ENCODE data around the gene TIMP2. TPM values are rescaled to one million over a fixed set of nuclear protein-coding genes. Genes with fewer than 3 reads are reported as not detected.

Gene TIMP2
- total and polyA plus RNA-seq, 2 of the 13 experiments (the other 11 are each of a cell fraction or from before 2014, with no cell fraction given): 3.8 to 8.5 TPM

DNA sequence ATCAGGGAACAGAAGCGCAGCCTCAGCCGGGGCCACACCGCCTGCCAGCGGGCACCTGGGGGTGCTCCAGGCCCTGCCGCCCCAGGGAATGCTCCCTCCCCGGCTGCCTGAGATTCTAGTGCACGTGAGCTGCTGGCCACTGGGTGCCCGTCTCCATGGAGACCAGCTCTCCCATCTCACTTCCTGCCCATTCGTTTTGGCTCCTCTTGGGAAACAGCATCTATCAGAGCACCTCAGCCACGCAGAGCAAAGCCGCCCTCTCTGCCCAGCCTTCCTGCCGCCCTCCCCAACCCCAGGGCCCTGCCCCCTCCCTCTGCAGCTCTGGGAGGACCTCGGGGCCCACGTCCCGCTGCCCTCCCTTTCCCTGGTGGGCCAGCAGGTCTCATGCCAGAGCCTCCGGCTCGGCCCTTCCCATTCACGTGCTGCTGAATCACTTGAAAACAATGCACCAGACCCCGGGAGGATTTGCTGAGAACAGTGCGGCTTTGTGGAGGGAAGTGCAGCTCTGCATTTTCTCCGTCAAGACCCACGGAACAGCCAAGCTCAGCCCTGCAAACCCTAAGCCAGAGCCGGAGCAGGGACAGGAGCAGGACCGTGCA is 41.6 kb downstream of the TIMP2 start (continued):
- TF ChIP-seq, protein P1, sequence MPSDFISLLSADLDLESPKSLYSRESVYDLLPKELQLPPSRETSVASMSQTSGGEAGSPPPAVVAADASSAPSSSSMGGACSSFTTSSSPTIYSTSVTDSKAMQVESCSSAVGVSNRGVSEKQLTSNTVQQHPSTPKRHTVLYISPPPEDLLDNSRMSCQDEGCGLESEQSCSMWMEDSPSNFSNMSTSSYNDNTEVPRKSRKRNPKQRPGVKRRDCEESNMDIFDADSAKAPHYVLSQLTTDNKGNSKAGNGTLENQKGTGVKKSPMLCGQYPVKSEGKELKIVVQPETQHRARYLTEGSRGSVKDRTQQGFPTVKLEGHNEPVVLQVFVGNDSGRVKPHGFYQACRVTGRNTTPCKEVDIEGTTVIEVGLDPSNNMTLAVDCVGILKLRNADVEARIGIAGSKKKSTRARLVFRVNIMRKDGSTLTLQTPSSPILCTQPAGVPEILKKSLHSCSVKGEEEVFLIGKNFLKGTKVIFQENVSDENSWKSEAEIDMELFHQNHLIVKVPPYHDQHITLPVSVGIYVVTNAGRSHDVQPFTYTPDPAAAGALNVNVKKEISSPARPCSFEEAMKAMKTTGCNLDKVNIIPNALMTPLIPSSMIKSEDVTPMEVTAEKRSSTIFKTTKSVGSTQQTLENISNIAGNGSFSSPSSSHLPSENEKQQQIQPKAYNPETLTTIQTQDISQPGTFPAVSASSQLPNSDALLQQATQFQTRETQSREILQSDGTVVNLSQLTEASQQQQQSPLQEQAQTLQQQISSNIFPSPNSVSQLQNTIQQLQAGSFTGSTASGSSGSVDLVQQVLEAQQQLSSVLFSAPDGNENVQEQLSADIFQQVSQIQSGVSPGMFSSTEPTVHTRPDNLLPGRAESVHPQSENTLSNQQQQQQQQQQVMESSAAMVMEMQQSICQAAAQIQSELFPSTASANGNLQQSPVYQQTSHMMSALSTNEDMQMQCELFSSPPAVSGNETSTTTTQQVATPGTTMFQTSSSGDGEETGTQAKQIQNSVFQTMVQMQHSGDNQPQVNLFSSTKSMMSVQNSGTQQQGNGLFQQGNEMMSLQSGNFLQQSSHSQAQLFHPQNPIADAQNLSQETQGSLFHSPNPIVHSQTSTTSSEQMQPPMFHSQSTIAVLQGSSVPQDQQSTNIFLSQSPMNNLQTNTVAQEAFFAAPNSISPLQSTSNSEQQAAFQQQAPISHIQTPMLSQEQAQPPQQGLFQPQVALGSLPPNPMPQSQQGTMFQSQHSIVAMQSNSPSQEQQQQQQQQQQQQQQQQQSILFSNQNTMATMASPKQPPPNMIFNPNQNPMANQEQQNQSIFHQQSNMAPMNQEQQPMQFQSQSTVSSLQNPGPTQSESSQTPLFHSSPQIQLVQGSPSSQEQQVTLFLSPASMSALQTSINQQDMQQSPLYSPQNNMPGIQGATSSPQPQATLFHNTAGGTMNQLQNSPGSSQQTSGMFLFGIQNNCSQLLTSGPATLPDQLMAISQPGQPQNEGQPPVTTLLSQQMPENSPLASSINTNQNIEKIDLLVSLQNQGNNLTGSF (CRISPR knock-in tag; IDR thresholded peaks at IDR 0.05): no peak
- TF ChIP-seq SETDB1 (CRISPR knock-in tag; IDR thresholded peaks at IDR 0.05; ENCODE audit: borderline replicate concordance) (no peak), ZNF7 (CRISPR knock-in tag; IDR thresholded peaks at IDR 0.05) (no peak), THYN1 (CRISPR knock-in tag; IDR thresholded peaks at IDR 0.05; ENCODE audit: borderline replicate concordance, low read depth) (no peak), ZNF225 (CRISPR knock-in tag; IDR thresholded peaks at IDR 0.05) (no peak), CCDC6 (CRISPR knock-in tag; IDR thresholded peaks at IDR 0.05) (no peak), ARNT (IDR thresholded peaks at IDR 0.05) (no peak), ZNF207 (IDR thresholded peaks at IDR 0.05; ENCODE audit: borderline replicate concordance) (no peak), ZNF263 (CRISPR knock-in tag; IDR thresholded peaks at IDR 0.05) (peak; percentile 43), NFKB2 (CRISPR knock-in tag; IDR thresholded peaks at IDR 0.05; ENCODE audit: borderline replicate concordance) (no peak), KDM2A (CRISPR knock-in tag; IDR thresholded peaks at IDR 0.05; ENCODE audit: borderline replicate concordance, low read depth) (peak; percentile 46; the same call in 1 of the 2 replicates), FOXK1 (CRISPR knock-in tag; IDR thresholded peaks at IDR 0.05; ENCODE audit: borderline replicate concordance, low read depth) (0 out of 2 replicates have a peak, but pooled peaks have one; percentile 9), AGO2 (optimal IDR thresholded peaks at IDR 0.05; ENCODE audit: low read depth, low read length) (no peak), TP53 (CRISPR knock-in tag; conservative IDR thresholded peaks at IDR 0.05) (no peak), RFX5 (IDR thresholded peaks at IDR 0.05; ENCODE audit: low read depth, low read length) (no peak), ZNF720 (CRISPR knock-in tag; IDR thresholded peaks at IDR 0.05) (no peak)
- TF ChIP-seq, protein P2, sequence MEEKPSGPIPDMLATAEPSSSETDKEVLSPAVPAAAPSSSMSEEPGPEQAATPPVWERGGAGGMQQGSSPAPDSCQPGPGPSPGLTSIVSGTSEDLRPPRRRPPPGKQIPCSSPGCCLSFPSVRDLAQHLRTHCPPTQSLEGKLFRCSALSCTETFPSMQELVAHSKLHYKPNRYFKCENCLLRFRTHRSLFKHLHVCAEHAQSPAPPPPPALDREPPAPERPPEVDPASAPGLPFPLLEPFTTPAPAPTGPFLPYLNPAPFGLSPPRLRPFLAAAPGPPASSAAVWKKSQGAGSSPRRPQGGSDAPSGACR (CRISPR knock-in tag; IDR thresholded peaks at IDR 0.05): no peak
- TF ChIP-seq, protein P3, sequence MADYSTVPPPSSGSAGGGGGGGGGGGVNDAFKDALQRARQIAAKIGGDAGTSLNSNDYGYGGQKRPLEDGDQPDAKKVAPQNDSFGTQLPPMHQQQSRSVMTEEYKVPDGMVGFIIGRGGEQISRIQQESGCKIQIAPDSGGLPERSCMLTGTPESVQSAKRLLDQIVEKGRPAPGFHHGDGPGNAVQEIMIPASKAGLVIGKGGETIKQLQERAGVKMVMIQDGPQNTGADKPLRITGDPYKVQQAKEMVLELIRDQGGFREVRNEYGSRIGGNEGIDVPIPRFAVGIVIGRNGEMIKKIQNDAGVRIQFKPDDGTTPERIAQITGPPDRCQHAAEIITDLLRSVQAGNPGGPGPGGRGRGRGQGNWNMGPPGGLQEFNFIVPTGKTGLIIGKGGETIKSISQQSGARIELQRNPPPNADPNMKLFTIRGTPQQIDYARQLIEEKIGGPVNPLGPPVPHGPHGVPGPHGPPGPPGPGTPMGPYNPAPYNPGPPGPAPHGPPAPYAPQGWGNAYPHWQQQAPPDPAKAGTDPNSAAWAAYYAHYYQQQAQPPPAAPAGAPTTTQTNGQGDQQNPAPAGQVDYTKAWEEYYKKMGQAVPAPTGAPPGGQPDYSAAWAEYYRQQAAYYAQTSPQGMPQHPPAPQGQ (CRISPR knock-in tag; IDR thresholded peaks at IDR 0.05; ENCODE audit: borderline replicate concordance): 0 out of 2 replicates have a peak, but pooled peaks have one; percentile 59
- TF ChIP-seq, protein P4, sequence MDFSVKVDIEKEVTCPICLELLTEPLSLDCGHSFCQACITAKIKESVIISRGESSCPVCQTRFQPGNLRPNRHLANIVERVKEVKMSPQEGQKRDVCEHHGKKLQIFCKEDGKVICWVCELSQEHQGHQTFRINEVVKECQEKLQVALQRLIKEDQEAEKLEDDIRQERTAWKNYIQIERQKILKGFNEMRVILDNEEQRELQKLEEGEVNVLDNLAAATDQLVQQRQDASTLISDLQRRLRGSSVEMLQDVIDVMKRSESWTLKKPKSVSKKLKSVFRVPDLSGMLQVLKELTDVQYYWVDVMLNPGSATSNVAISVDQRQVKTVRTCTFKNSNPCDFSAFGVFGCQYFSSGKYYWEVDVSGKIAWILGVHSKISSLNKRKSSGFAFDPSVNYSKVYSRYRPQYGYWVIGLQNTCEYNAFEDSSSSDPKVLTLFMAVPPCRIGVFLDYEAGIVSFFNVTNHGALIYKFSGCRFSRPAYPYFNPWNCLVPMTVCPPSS (IDR thresholded peaks at IDR 0.05): no peak
